ENCODE measurements around the gene CLCN6.

The CLCN6 gene

DNA sequence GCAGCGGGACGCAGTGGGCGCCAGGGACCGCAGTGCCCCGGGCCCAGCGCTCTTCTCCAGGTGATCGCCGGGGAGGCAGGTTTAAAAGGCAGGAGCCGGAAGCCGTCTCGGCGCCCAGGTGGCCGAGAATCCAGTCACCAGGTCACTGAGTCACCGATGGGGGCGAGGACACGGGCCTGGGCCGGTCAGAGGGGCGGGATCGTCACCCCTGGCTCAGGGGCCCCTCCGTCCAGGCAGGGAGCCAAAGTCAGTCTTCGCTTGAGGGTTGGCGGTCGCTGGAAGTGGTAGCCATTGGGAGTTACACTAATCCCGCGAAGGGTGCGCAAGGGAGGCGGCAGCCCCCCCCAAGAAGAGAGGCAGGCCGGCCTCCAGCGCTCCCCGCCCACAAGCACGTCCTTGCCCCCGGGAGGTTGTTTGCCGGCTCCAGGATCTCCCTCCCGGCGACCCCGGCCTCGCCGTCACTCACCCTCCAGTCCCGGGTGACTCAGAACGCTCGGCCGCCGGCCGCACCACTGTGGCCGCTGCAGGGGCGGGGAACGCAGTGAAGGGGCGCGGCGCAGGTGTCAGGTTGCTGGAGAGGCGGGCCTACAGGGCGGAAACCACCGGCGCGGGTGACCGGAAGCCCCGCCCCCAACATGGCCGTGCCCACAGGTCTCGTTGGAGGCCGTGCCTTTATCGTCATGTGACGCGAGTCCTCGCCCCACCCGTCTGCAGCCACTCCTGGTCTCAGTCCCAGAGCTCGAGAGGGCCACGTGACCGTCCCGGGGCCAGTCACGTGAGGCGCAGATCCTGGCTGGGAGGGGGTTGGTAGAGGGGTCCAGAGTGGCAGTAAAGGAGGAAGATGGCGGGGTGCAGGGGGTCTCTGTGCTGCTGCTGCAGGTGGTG lies at the start of gene CLCN6, which contains the start of gene MTHFR:
Gene CLCN6, plus strand, starts transcription at position 770 of the 885 bp plus-strand sequence. Its CDS starts 72 bp downstream, at position 842.
Gene MTHFR, minus strand, starts transcription at position 543 of the 885 bp plus-strand sequence. CDS start 2,848 bp downstream, outside the sequence.
- FAIRE-seq, result peak; percentile 70

- FAIRE-seq, result no peak
Measured at GRCh38 chr1:11757047-11757446, 48.9 kb upstream of the CLCN6 start.

DNA sequence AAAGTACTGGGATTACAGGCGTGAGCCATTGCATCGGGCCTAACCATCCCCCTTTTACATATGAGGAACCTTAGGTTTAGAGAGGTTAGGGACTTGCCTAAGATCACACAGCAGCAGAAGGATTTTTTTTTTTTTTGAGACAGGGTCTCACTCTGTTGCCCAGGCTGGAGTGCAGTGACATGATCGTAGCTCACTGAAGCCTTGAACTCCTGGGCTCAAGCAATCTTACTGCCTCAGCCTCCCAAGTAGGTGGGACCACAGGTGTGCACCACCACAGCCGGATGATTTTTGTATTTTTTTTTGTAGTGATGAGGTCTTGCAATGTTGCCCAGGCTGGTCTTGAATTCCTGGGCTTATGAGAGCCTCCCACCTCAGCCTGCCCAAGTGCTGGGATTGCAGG lies 46.2 kb upstream of the CLCN6 start:
- FAIRE-seq, result no peak

- FAIRE-seq, result no peak
Measured at GRCh38 chr1:11761285-11761684, 44.7 kb upstream of the CLCN6 start.

- FAIRE-seq, result no peak
Measured at GRCh38 chr1:11761988-11762406, 44.0 kb upstream of the CLCN6 start, which contains the start of gene C1orf167. TSS of gene C1orf167 (plus strand) at chr1:11762193. CDS start at chr1:11764401, 2,208 bp downstream.

DNA sequence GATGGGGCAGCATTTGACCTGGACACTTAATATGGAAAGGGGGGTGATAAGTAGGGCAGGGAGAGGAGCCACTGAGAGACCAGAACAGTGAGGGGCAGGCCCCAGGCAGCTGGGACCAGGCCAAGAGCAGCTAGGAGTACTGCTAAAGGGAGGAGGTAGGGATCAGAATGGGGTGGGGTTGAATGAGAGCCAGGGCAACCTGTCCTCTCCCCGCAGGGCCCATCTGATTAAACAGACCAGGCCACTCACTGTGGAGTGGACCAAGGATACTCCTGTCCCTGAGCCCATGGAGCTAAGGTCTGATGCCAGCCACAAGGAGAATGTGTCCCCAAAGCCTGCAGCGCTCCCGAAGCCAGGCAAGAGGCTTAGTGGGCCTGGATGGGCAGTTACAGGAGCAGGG lies 41.9 kb upstream of the CLCN6 start:
- FAIRE-seq, result no peak

DNA sequence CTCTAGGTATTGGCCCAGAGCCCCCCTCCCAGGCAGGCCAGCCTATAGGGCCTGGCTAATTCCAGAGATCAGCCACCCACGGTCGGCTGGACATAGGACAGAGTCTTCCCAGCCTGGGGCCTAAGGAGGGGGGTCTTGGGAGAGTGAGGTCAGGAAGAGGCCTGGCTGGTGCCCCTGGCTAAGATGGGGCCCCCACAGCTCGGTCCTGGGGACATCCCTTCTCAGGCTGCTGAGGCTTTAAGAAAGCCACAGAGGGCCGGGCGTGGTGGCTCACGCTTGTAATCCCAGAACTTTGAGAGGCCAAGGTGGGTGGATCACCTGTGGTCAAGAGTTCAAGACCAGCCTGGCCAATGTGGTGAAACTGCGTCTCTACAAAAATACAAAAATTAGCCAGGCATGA lies 41.5 kb upstream of the CLCN6 start:
- no peak for FAIRE-seq

- FAIRE-seq, result no peak
Measured at GRCh38 chr1:11765661-11766428, 40.1 kb upstream of the CLCN6 start.

DNA sequence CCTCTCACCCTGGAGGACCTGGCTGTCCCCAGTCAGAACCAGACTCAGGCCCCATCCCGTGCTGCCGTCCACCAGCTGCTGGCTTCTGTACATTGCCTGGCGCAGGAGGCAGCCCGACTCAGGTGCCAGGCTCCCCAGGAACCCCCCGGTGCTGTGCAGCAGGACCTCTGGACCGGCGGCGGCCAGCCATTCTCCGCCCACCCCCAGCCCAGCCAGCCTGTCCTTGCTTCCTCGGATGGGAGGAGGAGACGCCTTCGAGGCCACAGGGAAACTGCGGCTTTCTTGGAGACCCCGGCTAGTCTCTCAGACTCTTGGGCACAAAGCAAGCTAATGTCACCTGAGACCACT lies 39.6 kb upstream of the CLCN6 start:
- FAIRE-seq, result no peak

GRCh38 chr1:11767922-11768704 lies 37.9 kb upstream of the CLCN6 start:
- no peak for FAIRE-seq

DNA sequence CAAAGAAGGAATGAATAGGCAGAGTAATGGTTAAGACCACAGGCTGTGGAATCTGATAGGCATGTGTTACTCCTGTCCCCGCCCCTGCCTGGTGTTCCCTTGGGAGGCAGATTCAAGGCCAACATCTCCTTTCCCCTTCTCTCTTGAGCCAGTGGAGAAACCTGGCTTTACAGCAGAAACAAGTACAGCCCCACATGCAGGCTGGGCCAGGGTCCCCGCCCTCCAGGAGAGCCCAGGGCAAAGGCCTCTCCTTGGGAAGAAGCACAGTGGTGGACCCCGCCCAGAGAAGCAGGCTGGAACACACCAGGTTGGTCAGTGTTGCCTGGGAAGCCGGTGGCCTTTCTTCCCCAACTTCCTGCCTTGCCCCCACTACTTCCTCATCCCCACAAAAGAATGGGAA lies 37.2 kb upstream of the CLCN6 start:
- FAIRE-seq, result no peak

DNA sequence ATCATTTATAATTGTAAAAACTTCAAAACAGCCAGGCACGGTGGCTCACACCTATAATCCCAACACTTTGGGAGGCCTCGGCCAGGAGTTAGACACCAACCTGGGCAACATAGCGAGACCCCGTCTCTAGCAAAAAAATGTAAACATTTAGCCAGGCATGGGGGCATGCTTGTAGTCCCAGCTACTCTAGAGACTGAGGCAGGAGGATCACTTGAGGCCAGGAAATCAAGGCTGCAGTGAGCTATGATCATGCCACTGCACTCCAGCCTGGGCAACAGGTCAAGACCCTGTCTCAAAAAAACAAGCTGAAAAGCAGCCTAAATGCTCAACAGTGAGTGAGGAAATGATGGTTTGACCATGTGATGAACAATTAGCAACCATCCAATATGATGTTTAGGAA lies 36.7 kb upstream of the CLCN6 start:
- no peak for FAIRE-seq

- no peak for FAIRE-seq
Measured at GRCh38 chr1:11770011-11770410, 36.0 kb upstream of the CLCN6 start.

GRCh38 chr1:11771481-11772043 lies 34.4 kb upstream of the CLCN6 start:
- FAIRE-seq, result no peak

GRCh38 chr1:11772458-11772857 lies 33.5 kb upstream of the CLCN6 start:
- no peak for FAIRE-seq

DNA sequence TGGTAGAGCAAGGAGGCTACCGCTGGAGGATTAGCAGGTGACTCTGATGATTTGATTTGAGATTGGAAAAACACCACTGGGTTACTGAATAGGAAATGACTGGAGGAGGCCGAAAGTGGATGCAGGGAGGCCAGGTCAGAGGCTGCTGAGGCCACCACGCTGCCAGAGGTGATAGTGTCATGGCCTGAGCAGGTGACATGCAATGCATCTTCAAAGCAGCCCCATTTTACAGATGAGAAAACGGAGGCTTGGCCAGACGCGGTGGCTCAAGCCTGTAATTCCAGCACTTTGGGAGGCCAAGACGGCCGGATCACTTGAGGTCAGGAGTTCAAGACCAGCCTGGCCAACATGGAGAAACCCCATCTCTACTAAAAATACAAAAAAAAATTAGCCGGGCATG lies 31.2 kb upstream of the CLCN6 start:
- FAIRE-seq, result no peak

DNA sequence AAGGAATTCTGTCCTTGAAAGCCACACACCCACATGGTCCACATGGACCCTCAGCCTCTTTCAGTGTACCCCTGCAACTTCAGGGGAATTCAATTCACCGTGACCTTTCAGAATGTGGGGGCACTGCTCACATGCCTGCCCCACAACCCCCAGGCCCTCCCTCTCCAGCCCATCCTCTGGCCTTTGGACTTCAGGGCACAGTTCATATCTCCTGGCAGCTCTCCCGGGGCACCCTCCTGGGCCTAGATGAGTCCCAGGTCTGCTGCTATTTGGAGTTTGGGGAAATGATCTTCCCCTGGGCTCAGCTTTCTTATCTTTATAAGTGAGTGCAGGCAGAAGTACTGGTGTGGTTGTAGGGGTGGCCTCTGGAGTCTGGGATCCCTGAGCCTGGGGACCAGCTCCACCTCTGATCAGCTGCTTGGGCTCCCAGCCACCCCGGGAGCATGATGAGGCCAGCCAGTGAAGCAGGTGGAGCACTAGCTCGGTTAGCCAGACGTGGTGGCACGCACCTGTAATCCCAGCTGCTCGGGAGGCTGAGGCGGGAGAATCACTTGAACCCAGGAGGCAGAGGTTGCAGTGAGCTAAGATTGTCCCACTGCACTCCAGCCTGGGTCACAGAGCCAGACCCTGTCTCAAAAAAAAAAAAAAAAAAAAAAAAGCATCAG lies 28.2 kb upstream of the CLCN6 start:
- FAIRE-seq, result no peak

DNA sequence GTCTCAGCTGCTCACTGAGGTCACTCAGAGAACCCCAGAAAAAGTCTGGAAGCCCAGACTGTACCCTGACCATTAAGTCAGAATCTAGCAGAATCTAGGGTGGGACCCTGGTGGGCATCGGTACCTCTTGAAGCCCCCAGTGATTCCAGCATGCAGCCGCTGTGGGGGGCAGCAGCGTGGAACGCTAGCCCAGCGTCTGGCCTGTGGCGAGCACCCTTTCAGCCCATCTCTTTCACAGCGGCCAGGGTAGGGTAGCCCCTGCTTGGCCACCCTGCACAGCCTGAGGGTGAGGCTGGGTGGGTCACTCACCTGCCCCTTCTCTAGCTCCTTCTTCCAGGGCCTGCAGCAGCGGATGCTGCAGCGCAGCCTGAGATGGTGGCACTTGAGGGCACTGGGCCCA lies 27.7 kb upstream of the CLCN6 start:
- no peak for FAIRE-seq

DNA sequence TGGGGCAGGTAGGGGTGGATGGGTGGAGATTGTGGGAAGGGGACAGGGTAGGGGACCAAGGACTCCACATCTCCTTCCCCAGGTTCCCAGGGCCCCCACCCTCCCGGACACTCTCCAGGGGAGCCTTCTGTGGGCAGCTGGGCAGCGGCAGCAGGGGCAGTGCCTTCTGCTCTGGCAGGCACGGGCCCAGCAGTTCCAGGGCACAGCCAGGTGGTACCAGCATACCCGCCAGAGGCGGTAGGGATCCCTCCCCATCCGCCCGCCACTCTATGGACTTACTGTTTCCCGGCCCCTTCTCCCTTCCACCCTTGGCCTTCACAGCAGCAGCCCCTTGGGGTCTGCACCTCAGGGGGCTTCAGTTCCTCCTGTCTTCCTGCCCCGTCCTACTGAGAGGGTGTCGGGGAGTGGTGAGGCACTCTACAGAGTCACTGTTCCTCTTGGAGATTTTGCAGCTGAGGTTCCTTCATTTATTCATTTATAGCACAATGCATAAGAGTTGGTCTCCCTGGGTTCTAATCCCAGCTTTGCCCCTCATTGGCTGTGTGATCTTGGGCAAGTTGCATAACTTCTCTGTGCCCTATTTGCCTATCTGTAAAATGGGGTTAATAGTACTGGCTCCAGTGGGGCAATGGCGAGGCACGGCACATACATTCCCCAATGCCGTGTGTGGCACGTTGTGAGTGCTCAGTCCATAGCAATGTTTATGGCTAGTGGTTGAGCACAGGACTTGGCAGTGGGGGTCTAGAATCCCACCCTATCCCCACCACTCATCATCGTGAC lies 27.0 kb upstream of the CLCN6 start:
- no peak for FAIRE-seq

- no peak for FAIRE-seq
Measured at GRCh38 chr1:11779715-11780379, 26.1 kb upstream of the CLCN6 start.

All from TTC549 (cell line).